Astrocyte (in vitro differentiated cells and primary cell): ENCODE measurements around the gene ZNF480.

ENCODE experiments used
- EZH2 ChIP-seq: IDR thresholded peaks from 2 replicates; pipeline ENCODE4 v1.6.1; 2012; ENCODE audit warnings: mild to moderate bottlenecking, low read length, inconsistent platforms; ENCODE audit not compliant: insufficient read depth
- TF ChIP-seq, protein P1 (sequence below): IDR thresholded peaks from 2 replicates; pipeline ENCODE4 v1.5.1; 2011; ENCODE audit warnings: low read depth, mild to moderate bottlenecking, inconsistent platforms, low read length, moderate library complexity; ENCODE audit not compliant: insufficient read depth

DNA sequence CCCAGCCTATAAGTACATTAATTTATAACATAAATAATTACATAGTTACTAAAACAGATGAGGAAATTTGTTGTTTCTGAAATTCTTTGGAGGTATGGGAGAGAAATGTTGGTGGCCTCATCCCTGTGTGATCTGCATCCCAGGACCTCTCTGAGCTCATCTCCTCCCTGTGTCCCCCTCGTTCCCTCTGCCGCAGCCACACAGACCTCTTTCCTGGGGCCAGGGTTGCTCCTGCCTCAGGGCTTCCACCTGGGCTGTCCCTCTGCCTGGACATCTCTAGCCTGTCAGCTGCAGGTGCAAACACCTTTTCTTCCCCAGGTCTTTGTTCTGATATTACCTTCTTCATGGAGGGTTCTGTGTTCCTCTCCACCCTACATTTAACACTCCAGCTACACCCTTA, 23.7 kb upstream of the ZNF480 start:
- TF ChIP-seq, protein P1, sequence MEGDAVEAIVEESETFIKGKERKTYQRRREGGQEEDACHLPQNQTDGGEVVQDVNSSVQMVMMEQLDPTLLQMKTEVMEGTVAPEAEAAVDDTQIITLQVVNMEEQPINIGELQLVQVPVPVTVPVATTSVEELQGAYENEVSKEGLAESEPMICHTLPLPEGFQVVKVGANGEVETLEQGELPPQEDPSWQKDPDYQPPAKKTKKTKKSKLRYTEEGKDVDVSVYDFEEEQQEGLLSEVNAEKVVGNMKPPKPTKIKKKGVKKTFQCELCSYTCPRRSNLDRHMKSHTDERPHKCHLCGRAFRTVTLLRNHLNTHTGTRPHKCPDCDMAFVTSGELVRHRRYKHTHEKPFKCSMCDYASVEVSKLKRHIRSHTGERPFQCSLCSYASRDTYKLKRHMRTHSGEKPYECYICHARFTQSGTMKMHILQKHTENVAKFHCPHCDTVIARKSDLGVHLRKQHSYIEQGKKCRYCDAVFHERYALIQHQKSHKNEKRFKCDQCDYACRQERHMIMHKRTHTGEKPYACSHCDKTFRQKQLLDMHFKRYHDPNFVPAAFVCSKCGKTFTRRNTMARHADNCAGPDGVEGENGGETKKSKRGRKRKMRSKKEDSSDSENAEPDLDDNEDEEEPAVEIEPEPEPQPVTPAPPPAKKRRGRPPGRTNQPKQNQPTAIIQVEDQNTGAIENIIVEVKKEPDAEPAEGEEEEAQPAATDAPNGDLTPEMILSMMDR = no peak
- no peak for TF ChIP-seq EZH2
